MV-4-11 (cell line): ENCODE data around the gene AP3S1.

Source experiments
- DNase-seq: peaks from one replicate; lab custom pipeline; 2025; lab: John Stamatoyannopoulos, UW

Gene AP3S1

DNA sequence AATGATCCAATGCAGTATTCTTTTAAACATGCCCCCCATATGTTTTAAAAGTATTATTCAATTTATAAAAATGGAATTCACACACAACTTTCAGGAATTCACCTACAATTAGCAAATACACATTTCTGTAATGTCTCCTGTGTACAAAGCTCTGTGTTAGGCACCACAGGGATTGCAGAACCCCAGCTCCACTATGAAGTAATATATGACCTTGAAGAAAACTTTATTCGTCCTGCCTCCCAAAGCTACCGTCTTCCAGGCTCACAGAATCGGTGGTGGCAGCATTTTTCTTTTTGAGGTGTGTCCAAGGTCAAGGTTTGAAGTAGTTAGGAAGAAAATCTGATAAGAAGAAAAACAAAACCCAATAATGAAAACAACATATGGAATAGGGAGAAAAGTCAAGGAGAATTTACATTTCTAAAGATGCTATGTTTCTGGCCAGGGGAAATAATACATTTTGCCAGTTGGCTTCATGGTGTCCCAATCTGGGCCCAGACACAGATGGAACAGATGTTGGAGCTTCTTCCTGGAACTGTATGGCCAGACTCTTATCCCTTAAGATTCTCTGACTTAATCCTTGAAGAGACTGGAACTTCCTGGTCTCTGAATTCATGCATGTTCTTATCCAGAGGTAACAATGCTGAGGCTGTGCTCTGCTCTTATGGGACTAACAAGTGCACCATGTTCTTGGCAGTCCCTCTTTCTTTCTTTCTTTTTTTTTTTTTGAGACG, 98.5 kb downstream of the AP3S1 start:
- no peak for DNase-seq

- DNase-seq: peak; percentile 43
These were observed 99.4 kb downstream of the AP3S1 start for GRCh38 chr5:115941051-115941675.

- DNase-seq: no peak
These were observed 102.8 kb downstream of the AP3S1 start for GRCh38 chr5:115944501-115944900.

DNA sequence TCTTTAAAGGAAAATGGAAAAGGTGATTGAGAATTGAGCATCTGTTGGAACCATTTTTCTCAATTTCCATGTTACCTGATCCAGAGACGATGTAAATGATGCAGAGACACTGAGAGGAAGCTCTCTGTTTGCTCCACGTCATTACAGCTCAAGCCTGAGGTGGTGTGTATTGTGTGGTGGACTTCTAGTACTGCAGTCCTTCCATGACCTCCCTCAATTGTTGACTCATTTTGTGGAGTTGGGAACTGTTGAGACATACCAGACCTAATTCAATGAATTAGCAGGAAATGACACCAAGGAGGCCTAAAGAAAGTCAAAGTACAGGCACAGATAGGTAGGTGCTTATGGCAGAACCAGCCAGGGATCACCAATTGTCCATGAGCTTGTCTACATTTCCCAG, 104.9 kb downstream of the AP3S1 start:
- DNase-seq: no peak

DNA sequence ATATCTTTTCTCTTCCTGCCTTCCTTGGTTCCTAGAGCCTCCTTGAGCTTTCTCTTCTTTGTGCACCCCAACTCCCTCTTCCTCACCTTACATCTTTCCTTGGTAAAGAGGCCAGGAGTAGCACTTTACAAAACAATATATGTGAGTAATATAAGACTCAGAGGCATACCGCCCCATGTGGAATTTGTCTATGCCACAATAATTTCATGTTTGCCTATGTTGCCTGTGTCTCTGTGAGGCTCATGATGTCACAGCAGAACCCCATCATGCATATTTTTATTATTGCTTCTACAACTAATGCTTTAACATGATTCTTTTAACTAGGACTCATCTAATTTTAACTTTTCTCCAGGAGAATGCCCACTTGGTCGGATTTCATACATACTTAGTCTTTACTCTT, 105.5 kb downstream of the AP3S1 start:
- no peak for DNase-seq

GRCh38 chr5:115948091-115948534, 106.4 kb downstream of the AP3S1 start:
- no peak for DNase-seq

- DNase-seq: no peak
These were observed 107.4 kb downstream of the AP3S1 start for GRCh38 chr5:115949096-115949495.

GRCh38 chr5:115952588-115952987, 110.9 kb downstream of the AP3S1 start:
- DNase-seq: no peak

DNA sequence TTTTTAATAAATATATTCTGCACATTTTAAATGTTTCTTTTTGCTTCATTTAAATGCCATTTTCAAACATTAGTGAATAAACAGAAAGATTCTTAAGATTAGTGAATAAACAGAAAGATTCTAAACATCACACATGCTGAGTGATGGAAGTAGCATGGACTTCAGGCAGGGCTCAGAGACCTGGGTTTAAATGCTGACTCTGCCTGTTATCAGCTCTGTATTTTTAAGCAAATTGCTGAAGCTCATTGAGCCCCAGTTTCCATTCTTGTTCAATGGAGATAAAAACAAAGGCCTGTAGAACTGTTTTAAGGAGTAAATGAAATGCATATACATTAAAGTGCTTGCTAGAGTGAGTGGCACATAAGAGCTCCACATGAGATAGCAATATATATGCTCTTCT, 112.4 kb downstream of the AP3S1 start:
- DNase-seq: no peak

DNA sequence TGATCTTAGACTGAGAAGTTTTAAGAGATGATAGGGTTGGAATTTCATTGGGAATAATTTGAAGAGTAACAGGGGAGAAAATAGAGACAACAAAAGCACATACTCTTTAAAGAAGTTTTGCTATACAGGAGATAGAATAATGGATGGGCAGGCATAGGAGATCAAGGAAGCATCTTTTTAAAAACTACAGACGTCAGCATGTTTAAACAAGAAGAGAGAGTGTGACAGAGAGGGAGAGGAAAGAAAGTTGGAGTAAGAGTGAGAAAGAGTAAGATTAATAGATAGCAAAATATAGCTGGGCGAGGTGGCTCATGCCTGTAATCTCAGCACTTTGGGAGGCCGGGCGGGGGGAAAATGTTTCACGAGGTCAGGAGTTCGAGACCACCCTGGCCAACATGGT, 115.2 kb downstream of the AP3S1 start:
- no peak for DNase-seq

DNA sequence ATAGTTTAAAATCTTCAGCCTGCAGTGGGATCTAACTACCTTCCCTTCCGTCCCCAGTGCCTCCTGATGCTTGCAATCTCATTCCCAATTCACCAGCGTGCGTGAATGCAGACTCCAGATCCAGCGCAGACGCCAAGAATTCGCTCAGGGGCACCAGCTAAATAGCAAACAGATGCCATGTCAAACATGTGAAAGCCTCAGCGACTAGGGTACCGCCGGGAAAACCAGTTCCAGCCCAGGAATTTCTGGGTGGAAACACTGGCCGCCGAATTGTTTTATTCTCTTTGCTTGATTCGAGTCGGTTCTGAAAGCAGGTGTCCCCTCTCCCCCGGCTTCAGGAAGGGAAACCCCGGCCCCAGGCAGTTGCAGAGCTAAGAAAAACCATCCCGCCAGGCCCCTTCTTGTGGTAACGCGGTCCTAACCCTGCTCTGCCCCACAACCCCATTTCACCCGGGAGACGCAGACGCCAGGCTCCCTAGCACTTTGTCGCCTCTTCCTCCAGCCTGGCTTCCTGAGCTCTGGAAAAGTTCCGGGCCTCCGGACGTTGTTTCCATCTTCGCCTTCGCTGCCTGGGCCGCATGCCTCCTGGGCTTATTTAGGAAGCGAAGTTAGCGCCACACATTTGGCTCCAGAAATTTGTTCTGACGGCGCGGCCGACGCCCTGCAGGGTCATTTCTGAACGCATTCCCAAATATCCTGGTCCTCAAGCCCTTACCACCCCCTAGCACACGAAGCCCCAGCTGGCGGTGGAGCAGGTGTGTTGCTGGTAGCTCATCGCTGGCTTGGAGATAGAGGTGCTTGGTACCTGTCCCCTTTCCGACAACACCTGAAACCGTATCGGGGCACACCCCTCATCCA, 119.9 kb downstream of the AP3S1 start:
- no peak for DNase-seq

- DNase-seq: no peak
These were observed 120.5 kb downstream of the AP3S1 start, which contains the start of gene LVRN for GRCh38 chr5:115962239-115962564. Gene LVRN, plus strand, starts transcription at chr5:115962475. Its CDS starts 143 bp downstream, at chr5:115962618.

DNA sequence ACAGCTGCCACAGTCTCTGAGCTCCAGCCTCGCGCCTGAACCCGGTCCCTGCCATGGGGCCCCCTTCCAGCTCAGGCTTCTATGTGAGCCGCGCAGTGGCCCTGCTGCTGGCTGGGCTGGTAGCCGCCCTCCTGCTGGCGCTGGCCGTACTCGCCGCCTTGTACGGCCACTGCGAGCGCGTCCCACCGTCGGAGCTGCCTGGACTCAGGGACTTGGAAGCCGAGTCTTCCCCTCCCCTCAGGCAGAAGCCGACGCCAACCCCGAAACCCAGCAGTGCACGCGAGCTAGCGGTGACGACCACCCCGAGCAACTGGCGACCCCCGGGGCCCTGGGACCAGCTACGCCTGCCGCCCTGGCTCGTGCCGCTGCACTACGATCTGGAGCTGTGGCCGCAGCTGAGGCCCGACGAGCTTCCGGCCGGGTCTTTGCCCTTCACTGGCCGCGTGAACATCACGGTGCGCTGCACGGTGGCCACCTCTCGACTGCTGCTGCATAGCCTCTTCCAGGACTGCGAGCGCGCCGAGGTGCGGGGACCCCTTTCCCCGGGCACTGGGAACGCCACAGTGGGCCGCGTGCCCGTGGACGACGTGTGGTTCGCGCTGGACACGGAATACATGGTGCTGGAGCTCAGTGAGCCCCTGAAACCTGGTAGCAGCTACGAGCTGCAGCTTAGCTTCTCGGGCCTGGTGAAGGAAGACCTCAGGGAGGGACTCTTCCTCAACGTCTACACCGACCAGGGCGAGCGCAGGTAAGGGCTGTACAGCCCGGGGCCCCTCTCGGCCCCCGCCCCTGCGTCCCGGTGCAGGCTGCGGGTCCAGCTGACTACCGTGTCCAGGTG, 121.0 kb downstream of the AP3S1 start:
- DNase-seq: no peak

DNA sequence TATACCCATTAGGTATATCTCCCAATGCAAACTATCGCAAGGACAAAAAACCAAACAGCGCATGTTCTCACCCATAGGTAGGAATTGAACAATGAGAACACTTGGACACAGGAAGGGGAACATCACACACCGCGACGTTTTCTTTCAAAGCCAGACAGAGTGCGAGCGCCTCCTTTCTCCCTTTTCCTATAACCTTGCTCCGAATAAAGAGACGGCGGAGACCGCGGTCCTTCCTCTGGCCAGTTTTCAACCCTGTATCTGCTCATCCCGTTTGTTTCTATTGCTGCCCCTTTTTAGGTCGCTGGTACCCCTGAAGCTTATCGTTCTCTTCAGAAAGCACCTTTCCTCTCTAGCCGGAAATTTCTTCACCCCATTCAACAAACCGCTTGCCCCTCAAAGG, 121.8 kb downstream of the AP3S1 start:
- no peak for DNase-seq
